Measurements from ENCODE around the gene IQCN. TPM values are rescaled to one million over a fixed set of nuclear protein-coding genes. Genes with fewer than 3 reads are reported as not detected.
A peak's percentile ranks its signal among the peaks of the same experiment; 100 is the strongest.

The IQCN gene
- total and polyA plus RNA-seq, 5 donors from 2014 or later = 0.03 to 26.5 (median 0.22) TPM; not detected in 1

DNA sequence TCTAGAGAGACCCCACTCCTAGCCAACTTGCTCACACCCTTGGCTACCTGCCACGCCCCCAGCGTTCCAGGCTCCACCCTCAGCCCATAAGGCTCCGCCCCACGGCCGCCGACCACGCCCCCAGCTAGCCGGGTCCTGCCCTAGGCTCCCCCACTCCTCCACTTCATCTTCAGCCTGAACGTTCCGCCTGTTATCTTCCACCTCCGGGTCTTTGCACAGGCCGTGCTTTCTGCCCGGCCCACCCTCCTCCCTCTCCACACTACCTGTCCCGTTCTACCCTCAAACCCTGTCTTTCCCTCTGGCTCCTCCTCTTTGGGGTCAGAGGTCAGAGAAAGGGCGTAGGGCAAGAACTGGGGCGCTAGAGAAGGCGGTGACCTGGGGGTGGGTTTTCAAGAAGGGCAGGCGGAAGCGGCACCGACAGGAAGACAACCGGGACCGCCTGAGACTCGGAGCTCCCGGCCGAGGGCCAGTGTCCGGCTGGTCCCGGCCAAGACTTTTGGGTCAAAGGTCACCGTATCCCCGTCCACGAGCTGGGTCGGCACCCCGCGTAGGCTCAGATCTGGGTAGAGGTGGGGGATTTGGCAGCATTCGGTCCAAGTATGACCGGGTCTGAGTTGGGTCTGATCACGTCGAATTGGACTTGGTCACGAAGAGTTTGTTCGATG, 50.3 kb downstream of the IQCN start:
- Mint-ChIP-seq H3K9me3 (peaks cover 0 to 3% (median 0%) of the 10 kb centered on the region in 7 donors), H3K4me3 (peak overlapping the region; percentile 85 to 93 (median 86)), H3K27me3 (peaks cover 51% of the 10 kb centered on the region), H3K27ac (peak overlapping the region in 1 of 3 donors; percentile 79), H3K4me1 (peaks cover 0 to 37% (median 7%) of the 10 kb centered on the region in 4 donors), H3K36me3 (no peaks in the 10 kb centered on the region)
- H3K9me3 ChIP-seq (ENCODE audit: control insufficient read depth in 2 of 2, low read length in 2 of 2) = no peaks in the 10 kb centered on the region
- H3K27ac ChIP-seq (ENCODE audit: insufficient read depth, low read length, poor library complexity, severe bottlenecking) = no peak overlapping the region
- no peaks in the 10 kb centered on the region for H3K36me3 ChIP-seq (ENCODE audit: control insufficient read depth, insufficient read depth, low read length)
- ATAC-seq (ENCODE audit: low read depth in 2 of 2) (no peak), DNase-seq (peak in 2 of 3 donors; percentile 21 to 50)
- peak overlapping the region; percentile 62 for H3K4me3 ChIP-seq (ENCODE audit: low read depth, low read length)
- peaks cover 23% of the 10 kb centered on the region for H3K4me1 ChIP-seq (ENCODE audit: control insufficient read depth, insufficient read depth, low read length, poor library complexity, severe bottlenecking)
- H3K27me3 ChIP-seq (ENCODE audit: control insufficient read depth, insufficient read depth, low read length) = peaks cover 3% of the 10 kb centered on the region

DNA sequence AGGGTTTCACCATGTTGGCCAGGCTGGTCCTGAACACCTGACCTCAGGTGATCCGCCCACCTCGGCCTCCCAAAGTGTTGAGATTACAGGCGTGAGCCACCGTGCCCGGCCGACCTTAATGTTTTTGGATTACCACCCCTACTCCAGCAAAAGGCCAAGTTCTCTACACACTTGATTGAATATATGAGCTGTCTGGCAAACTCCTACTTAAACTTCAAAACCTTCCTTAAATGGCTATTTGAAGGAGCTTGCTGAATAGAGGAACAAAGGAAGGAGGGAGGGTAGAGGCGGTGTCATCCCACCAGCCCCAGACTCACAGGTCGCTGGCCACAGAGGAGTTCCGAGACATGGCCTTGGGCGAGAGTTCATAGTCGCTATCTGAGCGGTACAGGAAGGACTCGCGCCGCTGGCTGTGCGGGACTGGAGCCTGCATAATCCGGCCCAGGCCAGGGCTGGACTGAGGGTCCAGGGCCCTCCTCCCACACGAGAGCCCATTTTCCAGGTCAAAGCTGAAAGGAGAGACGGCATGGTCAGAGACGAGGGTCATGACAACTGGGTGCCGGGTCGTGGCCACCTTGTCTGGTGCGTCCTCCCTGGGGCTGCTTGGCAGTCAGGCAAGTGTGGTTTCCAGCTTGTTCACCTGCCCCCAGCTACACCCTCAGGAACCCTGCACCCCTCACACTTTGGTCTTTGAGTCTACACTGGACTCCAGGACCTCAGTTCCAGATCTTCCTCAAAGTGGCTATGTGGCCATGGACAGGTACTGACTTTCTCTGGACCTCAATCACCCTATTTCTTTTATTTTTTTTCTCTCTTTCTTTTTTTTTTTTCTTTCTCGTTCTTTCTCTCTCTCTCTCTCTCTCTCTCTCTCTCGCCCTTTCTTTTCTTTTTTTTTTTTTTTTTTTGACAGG, 52.2 kb downstream of the IQCN start:
- peak overlapping the region in 1 of 4 donors; percentile 3 for H3K4me3 Mint-ChIP-seq

DNA sequence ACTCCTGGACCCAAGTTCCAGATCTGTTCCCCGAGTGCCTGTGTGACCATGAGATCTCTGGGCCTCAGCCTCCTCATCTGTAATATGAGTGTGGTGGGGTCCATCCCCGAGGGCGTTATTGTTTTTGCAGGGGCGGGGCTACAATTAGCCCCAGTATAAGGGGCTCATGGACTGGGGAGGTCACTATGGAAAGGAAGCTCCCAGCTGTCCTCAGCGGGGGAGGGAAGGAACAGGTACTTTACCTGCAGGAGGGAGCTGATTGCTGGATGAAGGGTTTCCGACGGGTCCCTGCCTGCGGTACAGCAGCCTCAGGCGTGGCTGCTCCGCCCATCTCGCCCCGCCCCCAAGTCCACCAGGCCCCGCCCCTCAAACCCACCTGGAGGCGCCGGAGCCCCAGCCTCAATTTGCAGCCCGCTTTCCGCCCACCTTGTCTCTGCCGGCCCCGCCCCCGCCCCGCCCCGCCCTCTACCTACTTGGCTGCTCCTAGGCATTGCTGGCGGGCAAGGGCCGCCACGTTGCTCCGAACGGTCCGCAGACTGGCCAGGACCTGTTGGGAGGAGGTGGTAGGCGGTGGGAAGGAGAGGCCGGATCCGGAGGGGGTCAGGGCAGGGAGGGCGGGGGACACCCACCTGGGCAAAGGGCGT, 53.5 kb downstream of the IQCN start:
- Histone ChIP-seq H3K9me3 (ENCODE audit: control insufficient read depth in 2 of 2, low read length in 2 of 2) (no peaks in the 10 kb centered on the region), H3K4me1 (ENCODE audit: control insufficient read depth, insufficient read depth, low read length, poor library complexity, severe bottlenecking) (peaks cover 18% of the 10 kb centered on the region), H3K27me3 (ENCODE audit: control insufficient read depth, insufficient read depth, low read length) (no peaks in the 10 kb centered on the region), H3K4me3 (ENCODE audit: low read depth, low read length) (no peak overlapping the region), H3K27ac (ENCODE audit: insufficient read depth, low read length, poor library complexity, severe bottlenecking) (no peak overlapping the region), H3K36me3 (ENCODE audit: control insufficient read depth, insufficient read depth, low read length) (no peaks in the 10 kb centered on the region)
- H3K4me1 Mint-ChIP-seq = peaks cover 0 to 29% (median 7%) of the 10 kb centered on the region in 4 donors
- peak overlapping the region in 1 of 4 donors; percentile 43 for H3K4me3 Mint-ChIP-seq
- no peak for ATAC-seq (ENCODE audit: low read depth in 2 of 2)
- no peak for DNase-seq
- no peaks in the 10 kb centered on the region for H3K36me3 Mint-ChIP-seq
- H3K27ac Mint-ChIP-seq = no peak overlapping the region
- H3K27me3 Mint-ChIP-seq = peaks cover 31% of the 10 kb centered on the region
- peaks cover 0 to 3% (median 0%) of the 10 kb centered on the region in 7 donors for H3K9me3 Mint-ChIP-seq

More for the DNA sequence above, 52.2 kb downstream of the IQCN start:
- Mint-ChIP-seq H3K4me1 (peaks cover 0 to 37% (median 7%) of the 10 kb centered on the region in 4 donors), H3K27me3 (peaks cover 39% of the 10 kb centered on the region), H3K9me3 (peaks cover 0 to 3% (median 0%) of the 10 kb centered on the region in 7 donors), H3K27ac (no peak overlapping the region), H3K36me3 (no peaks in the 10 kb centered on the region)
- no peak overlapping the region for H3K4me3 ChIP-seq (ENCODE audit: low read depth, low read length)
- ATAC-seq (ENCODE audit: low read depth in 2 of 2) (no peak), DNase-seq (no peak)
- H3K4me1 ChIP-seq (ENCODE audit: control insufficient read depth, insufficient read depth, low read length, poor library complexity, severe bottlenecking) = peaks cover 23% of the 10 kb centered on the region
- peaks cover 3% of the 10 kb centered on the region for H3K27me3 ChIP-seq (ENCODE audit: control insufficient read depth, insufficient read depth, low read length)
- H3K36me3 ChIP-seq (ENCODE audit: control insufficient read depth, insufficient read depth, low read length) = no peaks in the 10 kb centered on the region
- H3K9me3 ChIP-seq (ENCODE audit: control insufficient read depth in 2 of 2, low read length in 2 of 2) = no peaks in the 10 kb centered on the region
- H3K27ac ChIP-seq (ENCODE audit: insufficient read depth, low read length, poor library complexity, severe bottlenecking) = no peak overlapping the region

DNA sequence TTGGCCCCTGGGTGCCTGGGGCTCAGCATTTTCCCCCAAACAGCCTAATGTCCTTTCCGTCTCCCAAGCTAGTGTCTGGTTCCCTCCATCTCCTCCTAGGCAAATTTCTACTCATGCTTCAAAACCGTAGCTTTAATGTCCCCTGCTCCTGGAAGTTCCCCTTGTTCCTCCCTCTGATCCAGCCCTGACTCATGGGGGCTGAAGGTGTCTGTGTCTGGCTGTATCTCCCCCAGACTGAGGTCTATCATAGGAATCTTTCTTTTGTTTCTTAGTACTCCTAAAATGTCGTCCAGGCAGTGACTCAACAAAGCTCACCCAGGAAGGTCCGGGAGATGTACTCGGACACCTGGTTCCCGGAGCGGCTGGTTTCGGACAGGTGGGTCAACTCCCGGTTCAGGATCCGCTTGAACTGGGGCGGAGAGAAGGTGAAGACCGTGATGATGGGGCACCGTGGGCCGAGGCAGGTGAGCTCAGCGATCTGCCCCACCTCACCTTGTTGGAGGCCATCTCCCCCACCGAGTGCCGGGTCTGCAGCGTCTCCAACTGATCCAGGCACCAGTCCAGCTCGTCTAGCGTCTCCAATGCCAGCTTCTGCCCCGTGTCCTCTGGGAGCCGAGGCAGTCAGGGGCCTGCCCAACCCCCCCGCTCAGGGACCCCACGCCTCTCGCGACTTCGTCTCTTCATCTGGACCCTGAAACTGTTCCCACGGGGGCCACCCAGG, 54.2 kb downstream of the IQCN start:
- Mint-ChIP-seq H3K9me3 (peaks cover 0 to 3% (median 0%) of the 10 kb centered on the region in 7 donors), H3K27ac (no peak overlapping the region), H3K4me3 (peak overlapping the region in 1 of 4 donors; percentile 56), H3K4me1 (peaks cover 0 to 22% (median 7%) of the 10 kb centered on the region in 4 donors), H3K27me3 (peaks cover 28% of the 10 kb centered on the region), H3K36me3 (no peaks in the 10 kb centered on the region)
- H3K4me1 ChIP-seq (ENCODE audit: control insufficient read depth, insufficient read depth, low read length, poor library complexity, severe bottlenecking) = peaks cover 12% of the 10 kb centered on the region
- H3K9me3 ChIP-seq (ENCODE audit: control insufficient read depth in 2 of 2, low read length in 2 of 2) = no peaks in the 10 kb centered on the region
- H3K36me3 ChIP-seq (ENCODE audit: control insufficient read depth, insufficient read depth, low read length) = no peaks in the 10 kb centered on the region
- no peaks in the 10 kb centered on the region for H3K27me3 ChIP-seq (ENCODE audit: control insufficient read depth, insufficient read depth, low read length)
- ATAC-seq (ENCODE audit: low read depth in 2 of 2) = no peak
- no peak overlapping the region for H3K4me3 ChIP-seq (ENCODE audit: low read depth, low read length)
- no peak overlapping the region for H3K27ac ChIP-seq (ENCODE audit: insufficient read depth, low read length, poor library complexity, severe bottlenecking)
- no peak for DNase-seq

GRCh38 chr19:18218600-18218999, 55.7 kb downstream of the IQCN start:
- Mint-ChIP-seq H3K27ac (no peak overlapping the region), H3K36me3 (no peaks in the 10 kb centered on the region), H3K4me1 (peaks cover 0 to 8% (median 0%) of the 10 kb centered on the region in 4 donors), H3K4me3 (no peak overlapping the region), H3K9me3 (no peaks in the 10 kb centered on the region), H3K27me3 (peaks cover 18% of the 10 kb centered on the region)
- ATAC-seq (ENCODE audit: low read depth in 2 of 2) (no peak), DNase-seq (no peak)
- H3K4me1 ChIP-seq (ENCODE audit: control insufficient read depth, insufficient read depth, low read length, poor library complexity, severe bottlenecking) = no peaks in the 10 kb centered on the region
- H3K27me3 ChIP-seq (ENCODE audit: control insufficient read depth, insufficient read depth, low read length) = no peaks in the 10 kb centered on the region
- H3K9me3 ChIP-seq (ENCODE audit: control insufficient read depth in 2 of 2, low read length in 2 of 2) = no peaks in the 10 kb centered on the region
- H3K36me3 ChIP-seq (ENCODE audit: control insufficient read depth, insufficient read depth, low read length) = no peaks in the 10 kb centered on the region
- no peak overlapping the region for H3K27ac ChIP-seq (ENCODE audit: insufficient read depth, low read length, poor library complexity, severe bottlenecking)
- no peak overlapping the region for H3K4me3 ChIP-seq (ENCODE audit: low read depth, low read length)

DNA sequence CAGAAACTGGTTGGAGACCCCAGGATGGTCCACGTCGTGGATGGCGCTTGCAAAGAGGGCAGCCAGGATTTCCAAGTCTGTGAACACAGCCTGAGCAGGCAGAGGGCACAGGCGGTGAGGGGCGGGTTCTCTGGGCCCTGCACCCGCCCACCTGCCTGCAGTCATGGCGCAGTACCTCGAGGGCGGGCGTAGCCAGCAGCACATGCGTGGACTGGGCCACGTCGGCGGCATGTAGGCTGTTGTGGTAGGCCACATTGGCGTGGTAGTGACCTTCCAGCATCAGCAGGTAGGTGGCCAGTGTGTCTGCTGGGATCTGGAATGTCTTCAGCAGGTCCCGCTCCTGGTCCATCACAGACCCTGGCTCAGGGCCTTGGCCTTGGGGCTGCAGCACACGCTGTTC, 56.1 kb downstream of the IQCN start:
- Histone ChIP-seq H3K4me1 (ENCODE audit: control insufficient read depth, insufficient read depth, low read length, poor library complexity, severe bottlenecking) (no peaks in the 10 kb centered on the region), H3K36me3 (ENCODE audit: control insufficient read depth, insufficient read depth, low read length) (no peaks in the 10 kb centered on the region), H3K4me3 (ENCODE audit: low read depth, low read length) (no peak overlapping the region), H3K9me3 (ENCODE audit: control insufficient read depth in 2 of 2, low read length in 2 of 2) (no peaks in the 10 kb centered on the region), H3K27ac (ENCODE audit: insufficient read depth, low read length, poor library complexity, severe bottlenecking) (no peak overlapping the region), H3K27me3 (ENCODE audit: control insufficient read depth, insufficient read depth, low read length) (no peaks in the 10 kb centered on the region)
- Mint-ChIP-seq H3K4me1 (peaks cover 0 to 8% (median 0%) of the 10 kb centered on the region in 4 donors), H3K36me3 (no peaks in the 10 kb centered on the region), H3K27ac (no peak overlapping the region), H3K27me3 (peaks cover 16% of the 10 kb centered on the region), H3K4me3 (no peak overlapping the region), H3K9me3 (no peaks in the 10 kb centered on the region)
- DNase-seq = no peak
- ATAC-seq (ENCODE audit: low read depth in 2 of 2) = no peak

- ATAC-seq (ENCODE audit: low read depth in 2 of 2) (no peak), DNase-seq (no peak)
- Mint-ChIP-seq H3K4me3 (no peak overlapping the region), H3K27ac (no peak overlapping the region), H3K4me1 (peaks cover 0 to 5% (median 2%) of the 10 kb centered on the region in 4 donors), H3K27me3 (peaks cover 12% of the 10 kb centered on the region), H3K36me3 (no peaks in the 10 kb centered on the region), H3K9me3 (no peaks in the 10 kb centered on the region)
- Histone ChIP-seq H3K27me3 (ENCODE audit: control insufficient read depth, insufficient read depth, low read length) (no peaks in the 10 kb centered on the region), H3K9me3 (ENCODE audit: control insufficient read depth in 2 of 2, low read length in 2 of 2) (no peaks in the 10 kb centered on the region), H3K4me1 (ENCODE audit: control insufficient read depth, insufficient read depth, low read length, poor library complexity, severe bottlenecking) (no peaks in the 10 kb centered on the region), H3K36me3 (ENCODE audit: control insufficient read depth, insufficient read depth, low read length) (no peaks in the 10 kb centered on the region), H3K27ac (ENCODE audit: insufficient read depth, low read length, poor library complexity, severe bottlenecking) (no peak overlapping the region), H3K4me3 (ENCODE audit: low read depth, low read length) (no peak overlapping the region)
Observed at GRCh38 chr19:18216789-18217188, 57.5 kb downstream of the IQCN start.

Measured in CD4-positive, CD25-positive, alpha-beta regulatory T cell (primary cell).